Measurements from ENCODE around the gene CHMP2A.

The CHMP2A gene

GRCh38 chr19:58568453-58569130 is 13.7 kb upstream of the CHMP2A start:
- no peak overlapping the region for H3K4me3 ChIP-seq (ENCODE audit: low read depth, low read length)
- TF ChIP-seq, protein P1, sequence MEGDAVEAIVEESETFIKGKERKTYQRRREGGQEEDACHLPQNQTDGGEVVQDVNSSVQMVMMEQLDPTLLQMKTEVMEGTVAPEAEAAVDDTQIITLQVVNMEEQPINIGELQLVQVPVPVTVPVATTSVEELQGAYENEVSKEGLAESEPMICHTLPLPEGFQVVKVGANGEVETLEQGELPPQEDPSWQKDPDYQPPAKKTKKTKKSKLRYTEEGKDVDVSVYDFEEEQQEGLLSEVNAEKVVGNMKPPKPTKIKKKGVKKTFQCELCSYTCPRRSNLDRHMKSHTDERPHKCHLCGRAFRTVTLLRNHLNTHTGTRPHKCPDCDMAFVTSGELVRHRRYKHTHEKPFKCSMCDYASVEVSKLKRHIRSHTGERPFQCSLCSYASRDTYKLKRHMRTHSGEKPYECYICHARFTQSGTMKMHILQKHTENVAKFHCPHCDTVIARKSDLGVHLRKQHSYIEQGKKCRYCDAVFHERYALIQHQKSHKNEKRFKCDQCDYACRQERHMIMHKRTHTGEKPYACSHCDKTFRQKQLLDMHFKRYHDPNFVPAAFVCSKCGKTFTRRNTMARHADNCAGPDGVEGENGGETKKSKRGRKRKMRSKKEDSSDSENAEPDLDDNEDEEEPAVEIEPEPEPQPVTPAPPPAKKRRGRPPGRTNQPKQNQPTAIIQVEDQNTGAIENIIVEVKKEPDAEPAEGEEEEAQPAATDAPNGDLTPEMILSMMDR (IDR thresholded peaks at IDR 0.05) = no peak
- H3K9me3 ChIP-seq (ENCODE audit: control insufficient read depth, low read length) = no peaks in the 10 kb centered on the region
- H3K79me2 ChIP-seq = peaks cover 3% of the 10 kb centered on the region
- peaks cover 5% of the 10 kb centered on the region for H3K4me1 ChIP-seq
- H3K27ac ChIP-seq = no peak overlapping the region
- H2AFZ ChIP-seq = no peak overlapping the region
- H3K27me3 ChIP-seq (ENCODE audit: control insufficient read depth, insufficient read depth, low read length) = no peaks in the 10 kb centered on the region
- H3K36me3 ChIP-seq (ENCODE audit: control insufficient read depth, insufficient read depth, low read length) = no peaks in the 10 kb centered on the region
- no peak overlapping the region for H3K9ac ChIP-seq
- H3K4me2 ChIP-seq (ENCODE audit: low read length) = no peak overlapping the region

GRCh38 chr19:58566989-58567388 is 12.1 kb upstream of the CHMP2A start:
- Histone ChIP-seq H3K4me2 (ENCODE audit: low read length) (no peak overlapping the region), H3K4me3 (ENCODE audit: low read depth, low read length) (no peak overlapping the region), H3K27me3 (ENCODE audit: control insufficient read depth, insufficient read depth, low read length) (no peaks in the 10 kb centered on the region), H3K9me3 (ENCODE audit: control insufficient read depth, low read length) (no peaks in the 10 kb centered on the region), H2AFZ (no peak overlapping the region), H3K4me1 (peaks cover 11% of the 10 kb centered on the region), H3K27ac (no peak overlapping the region), H3K9ac (no peak overlapping the region), H3K79me2 (no peaks in the 10 kb centered on the region), H3K36me3 (ENCODE audit: control insufficient read depth, insufficient read depth, low read length) (no peaks in the 10 kb centered on the region)
- TF ChIP-seq, protein P1 (IDR thresholded peaks at IDR 0.05) = no peak

- no peak overlapping the region for H3K9ac ChIP-seq
- TF ChIP-seq, protein P1 (IDR thresholded peaks at IDR 0.05) = no peak
These were observed 8.9 kb upstream of the CHMP2A start for GRCh38 chr19:58563823-58564222.

DNA sequence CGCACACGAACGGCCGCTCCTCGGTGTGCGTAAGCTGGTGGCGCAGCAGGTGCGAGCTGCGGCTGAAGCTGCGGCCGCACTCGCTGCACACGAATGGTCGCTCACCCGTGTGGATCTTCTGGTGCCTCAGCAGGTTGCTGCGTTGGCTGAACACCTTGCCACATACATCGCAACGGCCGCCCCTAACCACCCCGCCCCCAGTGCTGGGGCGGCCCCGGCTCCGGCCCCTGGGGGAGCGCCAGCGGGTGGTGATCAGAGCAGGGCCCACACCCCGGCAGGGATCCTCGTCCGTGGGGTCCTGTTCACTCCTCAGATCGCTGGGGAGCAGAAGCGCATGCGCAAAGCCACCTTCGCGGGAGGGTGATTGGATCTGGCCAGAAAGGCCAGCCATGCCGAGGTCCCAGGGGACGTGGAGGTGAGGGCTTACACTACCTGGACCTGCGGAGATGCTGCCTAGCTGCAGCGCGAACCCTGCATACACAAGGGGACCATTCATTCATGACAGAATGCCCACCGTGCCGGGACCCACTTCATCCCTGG is 8.2 kb upstream of the CHMP2A start:
- Histone ChIP-seq H3K9me3 (ENCODE audit: control insufficient read depth, low read length) (no peaks in the 10 kb centered on the region), H2AFZ (peak overlapping the region; percentile 65), H3K4me1 (peaks cover 24% of the 10 kb centered on the region), H3K4me3 (ENCODE audit: low read depth, low read length) (peak overlapping the region; percentile 47), H3K79me2 (no peaks in the 10 kb centered on the region), H3K27me3 (ENCODE audit: control insufficient read depth, insufficient read depth, low read length) (no peaks in the 10 kb centered on the region), H3K4me2 (ENCODE audit: low read length) (peak overlapping the region; percentile 59), H3K36me3 (ENCODE audit: control insufficient read depth, insufficient read depth, low read length) (no peaks in the 10 kb centered on the region), H3K9ac (no peak overlapping the region), H3K27ac (peak overlapping the region; percentile 71)
- TF ChIP-seq, protein P1 (IDR thresholded peaks at IDR 0.05) = no peak

More at GRCh38 chr19:58563823-58564222, 8.9 kb upstream of the CHMP2A start:
- no peak overlapping the region for H2AFZ ChIP-seq
- H3K27ac ChIP-seq = no peak overlapping the region
- no peaks in the 10 kb centered on the region for H3K9me3 ChIP-seq (ENCODE audit: control insufficient read depth, low read length)
- H3K79me2 ChIP-seq = no peaks in the 10 kb centered on the region
- peak overlapping the region; percentile 59 for H3K4me2 ChIP-seq (ENCODE audit: low read length)
- H3K4me3 ChIP-seq (ENCODE audit: low read depth, low read length) = no peak overlapping the region
- no peaks in the 10 kb centered on the region for H3K36me3 ChIP-seq (ENCODE audit: control insufficient read depth, insufficient read depth, low read length)
- H3K27me3 ChIP-seq (ENCODE audit: control insufficient read depth, insufficient read depth, low read length) = no peaks in the 10 kb centered on the region
- peaks cover 24% of the 10 kb centered on the region for H3K4me1 ChIP-seq
